Left lobe of liver (tissue), 2 donors: Measurements from ENCODE around the gene NSF. TPM values are rescaled to one million over a fixed set of nuclear protein-coding genes. Genes with fewer than 3 reads are reported as not detected.

Source experiments
- ATAC-seq: fragments of 200-7000 bp; cut with Tn5 transposase; one replicate; pipeline ENCODE4 v1.9.1; 2020; ENCODE audit warnings: mild to moderate bottlenecking, moderate library complexity
- DNase-seq: peaks from one replicate; pipeline ENCODE4 v3.0.0-alpha.2; 2020; ENCODE audit warnings: low spot score
- total RNA-seq: library from RNA; stranded (reverse); gene quantifications from one replicate; pipeline ENCODE4 v1.2.1, GENCODE V29; 2021
- donor health status: DM: no; HTN: no; CAD: no; lungs with moderate emphysema.
- donor health status: DM: no; HTN: yes; CAD: no.

Gene NSF
- total RNA-seq, 1 donor from 2014 or later: 23.1 TPM

DNA sequence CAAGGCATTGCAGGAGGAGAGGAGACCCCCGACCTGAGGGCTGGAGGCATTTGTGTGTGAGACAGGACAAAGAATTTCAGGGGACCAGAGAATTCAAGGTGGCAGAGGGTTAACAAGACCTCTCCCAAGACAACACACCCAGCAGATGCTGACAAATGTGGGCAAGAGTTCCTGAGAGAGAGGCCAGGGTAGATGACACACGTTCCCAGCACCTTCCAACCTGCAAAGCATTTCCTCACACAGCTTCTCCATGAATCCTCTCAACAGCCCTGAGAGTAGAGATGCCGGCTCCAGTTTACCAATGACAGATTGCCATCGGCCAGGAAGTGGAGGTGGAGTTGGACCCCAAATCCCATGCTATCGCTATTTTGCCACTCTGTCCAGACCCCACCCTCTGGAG lies 203.1 kb downstream of the NSF start:
- ATAC-seq: no peak
- no peak for DNase-seq

DNA sequence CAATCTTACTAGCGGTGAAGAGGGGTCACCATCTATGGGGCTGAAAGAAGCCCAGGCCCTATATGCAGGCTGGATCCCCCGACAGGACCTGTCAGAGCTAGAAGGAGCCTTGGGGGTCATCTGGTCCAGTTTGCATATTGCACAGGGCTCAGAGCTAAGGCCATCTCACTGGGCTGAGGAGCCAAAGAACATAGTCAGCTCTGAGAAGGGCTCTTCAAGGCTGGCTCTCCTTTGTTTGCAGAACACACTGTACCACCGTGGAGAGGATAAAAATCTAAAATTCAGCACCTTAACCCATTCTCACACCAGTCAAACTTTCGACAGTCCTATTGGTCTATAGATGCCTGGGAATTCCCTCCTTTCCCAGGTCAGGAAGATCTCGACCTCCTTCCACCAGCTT lies 203.8 kb downstream of the NSF start:
- DNase-seq (no peak), ATAC-seq (no peak)

DNA sequence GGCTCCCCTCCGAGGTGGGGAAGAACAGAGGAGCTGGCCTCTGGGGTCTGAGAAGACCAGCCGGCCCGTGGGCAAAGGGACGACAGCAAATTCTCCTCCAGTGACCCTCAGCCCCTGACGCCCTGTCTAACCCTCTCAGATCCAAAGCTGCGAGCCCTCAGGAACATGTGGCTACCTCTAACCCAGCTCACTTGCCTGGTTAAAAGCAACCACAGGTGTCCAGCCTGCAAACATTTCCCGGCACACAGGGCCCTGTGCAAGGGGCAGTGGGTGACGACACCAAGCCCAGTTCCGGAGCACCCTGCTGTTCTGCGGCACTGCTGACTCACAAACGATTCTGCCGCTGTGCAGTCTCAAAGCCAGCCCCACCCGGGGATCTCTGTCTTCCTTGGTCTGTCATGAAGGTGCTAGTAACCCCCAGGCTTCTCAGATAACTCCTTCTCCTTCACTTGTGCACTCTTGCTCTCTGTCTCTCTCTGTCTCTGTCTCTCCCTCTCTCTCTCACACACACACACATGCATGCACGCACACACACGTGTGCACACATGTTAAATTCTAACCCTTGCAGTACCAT lies 205.0 kb downstream of the NSF start:
- no peak for DNase-seq
- ATAC-seq: no peak

DNA sequence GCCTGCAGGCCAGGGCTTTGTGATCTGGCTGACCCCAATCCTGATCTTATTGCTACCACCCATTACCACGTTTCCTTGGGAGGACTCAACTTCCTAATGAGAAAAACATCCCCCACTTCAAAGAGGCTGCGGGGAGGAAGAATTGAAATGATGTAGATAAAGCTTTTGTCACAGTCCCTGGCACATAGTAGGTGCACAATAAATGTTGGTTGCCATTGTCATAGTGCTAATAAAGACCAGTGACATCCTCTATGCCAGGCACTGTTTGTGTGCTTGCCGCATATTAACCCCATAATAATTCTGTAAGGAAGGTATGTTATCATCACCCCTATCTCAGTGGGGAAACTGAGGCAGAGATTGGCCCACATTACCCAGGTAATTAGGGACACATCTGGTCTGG lies 205.6 kb downstream of the NSF start:
- ATAC-seq (no peak), DNase-seq (no peak)

DNA sequence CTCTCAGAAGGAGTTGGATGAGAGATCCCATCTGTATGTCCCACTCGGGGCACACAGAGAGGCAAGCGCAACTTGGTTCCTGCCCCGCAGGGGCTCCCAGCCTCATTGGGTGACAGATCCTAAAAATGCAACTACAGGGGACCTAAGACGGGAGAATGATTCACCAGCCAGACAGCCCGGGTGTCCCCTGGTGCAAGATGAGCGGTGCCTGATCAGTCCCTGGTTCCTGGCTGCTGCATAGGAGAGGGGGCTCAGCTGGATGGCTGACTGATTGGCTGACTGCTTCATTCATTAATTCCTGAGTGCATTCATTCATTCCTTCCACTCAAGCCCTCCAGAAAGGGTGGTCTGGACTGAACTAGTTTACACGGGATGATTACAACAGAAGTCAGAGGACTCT lies 206.1 kb downstream of the NSF start:
- no peak for ATAC-seq
- DNase-seq: no peak

DNA sequence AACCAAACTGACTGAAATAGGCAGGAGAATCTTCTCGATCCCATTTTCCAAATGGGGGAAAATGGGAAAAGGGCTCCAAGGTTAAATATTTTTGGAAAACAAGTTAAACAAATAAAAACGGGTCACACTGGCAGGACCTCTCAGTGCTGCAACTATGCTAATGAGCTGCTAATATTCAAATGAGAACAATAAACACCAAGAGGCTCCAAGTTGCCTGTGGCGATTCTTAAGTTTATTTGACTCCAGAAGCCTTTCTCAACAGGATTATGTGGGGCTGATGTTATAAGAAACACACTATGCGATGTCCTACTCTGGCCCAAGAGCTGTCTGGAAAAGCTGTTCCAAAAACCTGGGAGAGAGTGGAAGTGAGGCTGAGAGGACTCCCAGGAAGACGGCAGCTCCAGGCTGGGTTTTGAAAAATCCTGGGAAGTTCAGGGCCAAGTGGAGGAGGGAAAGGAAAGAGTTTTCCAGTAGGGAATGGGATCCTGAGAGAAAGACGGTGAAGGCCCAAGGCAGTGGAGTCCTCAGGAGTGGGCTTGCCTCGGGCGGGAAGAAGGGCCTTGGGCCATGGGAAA lies 206.6 kb downstream of the NSF start:
- DNase-seq: no peak
- ATAC-seq: no peak

DNA sequence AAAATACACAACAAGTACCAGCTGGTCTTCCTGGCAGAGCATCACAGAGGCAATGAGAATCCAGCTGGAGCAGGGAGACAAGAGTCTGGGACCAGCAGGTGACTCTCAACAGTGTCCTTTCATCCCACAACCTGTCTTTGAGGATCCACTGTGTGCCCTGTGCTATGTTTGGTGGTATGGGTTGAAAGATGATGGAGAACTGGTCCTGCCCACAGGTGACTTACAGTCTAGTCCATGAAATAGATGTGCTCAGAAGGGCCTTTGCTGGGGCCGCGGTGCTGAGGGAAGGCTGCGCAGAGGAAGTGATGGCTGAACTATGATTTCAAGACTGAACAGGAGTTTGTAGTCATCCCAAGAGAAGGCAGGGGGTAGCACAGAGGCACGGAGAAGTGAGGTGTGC lies 210.1 kb downstream of the NSF start:
- no peak for ATAC-seq
- no peak for DNase-seq

DNA sequence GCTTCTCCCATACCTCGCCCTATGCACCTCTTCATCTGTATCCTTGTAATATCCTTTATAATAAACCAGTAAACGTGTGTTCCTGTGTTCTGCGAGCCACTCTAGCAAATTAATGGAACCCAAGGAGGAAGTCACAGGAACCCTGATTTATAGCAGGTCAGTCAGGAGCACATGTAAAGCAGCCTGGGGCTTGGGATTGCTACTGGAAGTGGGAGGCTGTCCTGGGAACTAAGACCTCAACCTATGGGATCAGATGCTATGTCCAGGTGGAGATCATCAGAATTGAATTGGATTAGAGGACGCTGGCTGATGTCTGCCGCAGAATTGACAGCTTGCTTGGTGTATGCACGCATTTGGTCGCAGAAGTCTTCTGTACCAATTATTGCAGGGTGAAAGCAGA lies 212.3 kb downstream of the NSF start:
- no peak for DNase-seq
- ATAC-seq: no peak

DNA sequence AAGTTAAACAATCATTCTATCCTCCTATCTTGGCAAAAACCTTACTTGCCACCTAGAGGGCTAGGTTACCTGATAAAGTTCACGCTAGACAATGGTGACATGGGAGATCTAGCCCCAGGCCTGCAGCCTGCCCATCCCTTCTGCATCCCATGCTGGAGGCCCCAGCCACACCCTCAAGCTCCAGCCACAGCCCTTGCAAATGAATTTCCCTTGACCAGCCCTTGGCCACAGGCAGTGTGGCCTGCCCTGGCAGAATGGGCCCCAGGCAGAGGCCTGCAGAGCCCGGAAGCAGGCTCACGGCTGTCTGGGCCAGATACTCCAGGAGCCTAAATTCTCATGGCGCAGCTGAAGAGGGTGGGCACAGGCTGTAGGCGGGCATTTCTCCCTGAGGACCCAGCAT lies 213.1 kb downstream of the NSF start:
- no peak for ATAC-seq
- DNase-seq: no peak

DNA sequence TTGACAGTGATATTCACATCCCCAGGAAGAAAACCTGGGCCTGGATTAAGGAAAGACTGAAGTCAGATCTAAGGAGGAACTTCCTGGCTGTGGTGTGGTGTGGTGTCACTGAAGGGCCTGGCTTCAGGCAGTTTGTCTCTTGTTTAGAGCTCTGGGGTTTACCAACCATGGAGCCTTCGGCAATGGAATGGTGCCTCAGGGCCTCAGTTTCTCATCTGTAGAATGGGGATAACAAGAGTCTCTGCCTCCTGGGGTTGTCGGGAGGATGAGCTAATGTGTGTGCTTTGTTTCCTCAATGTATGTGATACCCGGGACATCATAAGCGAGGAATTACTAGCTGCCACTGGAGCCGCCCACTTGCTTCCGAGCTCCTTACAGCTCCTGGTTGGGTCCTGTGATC lies 215.3 kb downstream of the NSF start:
- no peak for ATAC-seq
- no peak for DNase-seq

Other genes with a start within 250 kb of the NSF start
- gene ARL17B, start 228.9 kb upstream of the NSF start, total RNA-seq: 15.5 TPM
- 5.1 TPM for gene LRRC37A2, start 78.2 kb upstream of the NSF start, total RNA-seq
- gene ARL17A, start 11.0 kb upstream of the NSF start, total RNA-seq: 9.6 TPM
- gene WNT3, start 228.0 kb downstream of the NSF start, total RNA-seq: 2.7 TPM